Heart left ventricle (tissue), 16 donors: ENCODE data around the gene SERPINB6. TPM values are rescaled to one million over a fixed set of nuclear protein-coding genes. Genes with fewer than 3 reads are reported as not detected.
"Not testable (repeated sequence)": the region's sequence is repeated elsewhere in the genome, so short reads cannot be mapped to it uniquely, and the experiment has no call there.

Experiments used
- ATAC-seq, 4 donors: fragments of 200-7000 bp; cut with Tn5 transposase; one replicate each; pipeline ENCODE4 v1.9.1; 2020 to 2022; ENCODE audit warnings: moderate library complexity in 4 of 4, mild to moderate bottlenecking in 3 of 4, moderate number of reproducible peaks in 1 of 4
- DNase-seq, 5 donors: peaks; one replicate each; pipeline ENCODE4 v3.0.0-alpha.2; 2020
- H3K27ac ChIP-seq, 12 donors: fragments of 200-600 bp; sonication (generic) in 4 of 12; one replicate each; pipeline versions ENCODE4 v1.5.0 to v1.8.0; 2016 to 2022; ENCODE audit warnings: mild to moderate bottlenecking in 2 of 12
- H3K27me3 ChIP-seq, 9 donors: fragments of 200-600 bp; sonication (generic) in 2 of 9; one replicate each; pipeline versions ENCODE4 v1.5.1 to v1.8.0; 2016 to 2022; ENCODE audit warnings: mild to moderate bottlenecking in 3 of 9
- H3K36me3 ChIP-seq, 9 donors: fragments of 200-600 bp; sonication (generic) in 2 of 9; one replicate each; pipeline versions ENCODE4 v1.5.0 to v1.8.0; 2018 to 2022; ENCODE audit warnings: mild to moderate bottlenecking in 2 of 9
- H3K4me1 ChIP-seq, 12 donors: fragments of 200-600 bp; sonication (generic) in 4 of 12; one replicate each; pipeline versions ENCODE4 v1.5.0 to v1.8.0; 2016 to 2022; ENCODE audit warnings: mild to moderate bottlenecking in 3 of 12
- H3K4me3 ChIP-seq, 12 donors: fragments of 200-600 bp; sonication (generic) in 4 of 12; one replicate each; pipeline versions ENCODE4 v1.5.0 to v1.8.0; 2017 to 2022; ENCODE audit warnings: mild to moderate bottlenecking in 9 of 12, moderate library complexity in 4 of 12
- H3K9me3 ChIP-seq, 12 donors: fragments of 200-600 bp; sonication (generic) in 4 of 12; one replicate each; pipeline versions ENCODE4 v1.5.0 to v1.8.0; 2016 to 2022; ENCODE audit warnings: mild to moderate bottlenecking in 1 of 12
- CTCF ChIP-seq, 12 donors: fragments of 200-600 bp; sonication (generic) in 4 of 12; IDR thresholded peaks; one replicate each; pipeline versions ENCODE4 v1.5.0 to v1.8.0; 2018 to 2022; ENCODE audit warnings: antibody characterized with exemption in 12 of 12, mild to moderate bottlenecking in 5 of 12
- POLR2A ChIP-seq, 2 donors: fragments of 450-650 bp; IDR thresholded peaks; one replicate each; pipeline ENCODE4 v1.6.1; 2017; ENCODE audit warnings: antibody characterized with exemption in 2 of 2, mild to moderate bottlenecking in 2 of 2, moderate library complexity in 2 of 2
- WGBS, 4 donors: extraction: QIAGEN DNeasy Blood & Tissue Kit in 2 of 4; methylation state at CpG; one replicate each; pipeline versions ENCODE4 v1.1.5 to v1.1.7; 2013 to 2018; 5-methylcytosine and 5-hydroxymethylcytosine counted together
- intact Hi-C, 10 donors: fragments of 100-400 bp; cut with DNase I; formaldehyde crosslinking; loops; one replicate each; pipeline versions ENCODE4 v1.11.1 to v1.14.2; 2022
- polyA plus RNA-seq, 2 donors: library from polyadenylated mRNA; stranded (reverse); fragments of 200-250 nt; gene quantifications; one replicate each; pipeline ENCODE4 v1.2.3, GENCODE V29; 2013
- total RNA-seq, 9 donors: library from RNA; depleted of rRNA in 2 of 9; stranded (reverse); fragments of >200 nt in 2 of 9; fragmentation: NEBNext Ultra II Directional in 3 of 9; extraction: Animal tissue kit (Norgen Biotek cat#: 25700) in 3 of 9; gene quantifications; one replicate each; pipeline versions ENCODE4 v1.1.0 to v1.2.4, GENCODE V29; 2016 to 2023
- donor health status: ischemic (EF 13 %, LVEDD 7.1; RV severe dilation, severe dysfunction).
- donor health status: healthy with polysubstance abuse.
- donor health status: DM: no; HTN: yes; CAD: no.
- donor health status: DM: no; HTN: no; CAD: no.
- donor health status: ischemic (EF 25% LVEDD 6.9; RV normal size, moderate dysfunction).
- donor health status: ischemic (EF 25% LVEDD 5.7; RV mildly dilated, moderate dysfunction).
- donor health status: healthy.
- donor health status: DM: yes; HTN: yes; CAD: no.
- donor health status: ischemic (EF 35%, LVEDD 5.7; RV mildly dilated, moderate dysfunction).
- donor health status: nonischemic (EF 11% LVEDD 7.7; RV severe dilation, severe dysfunction).
- donor health status: DM: yes; HTN: yes; CAD: no.
- donor health status: PGD.
- donor health status: ischemic (EF 29% LVEDD 5.4; RV normal size, mild dysfunction).
- donor health status: nonischemic (EF 23%, LVEDD 6.1; RV moderate dilation, normal function).

The SERPINB6 gene
- total and polyA plus RNA-seq, 11 donors = 146 to 246 (median 186) TPM

GRCh38 chr6:3005077-3005476 is 33.7 kb upstream of the SERPINB6 start:
- Histone ChIP-seq H3K27me3 (no peaks in the 10 kb centered on the region), H3K9me3 (peaks cover 0 to 3% (median 0%) of the 10 kb centered on the region in 12 donors), H3K36me3 (peaks cover 0 to 66% (median 58%) of the 10 kb centered on the region in 9 donors), H3K4me1 (peaks cover 0 to 29% (median 14%) of the 10 kb centered on the region in 12 donors), H3K27ac (no peak overlapping the region), H3K4me3 (no peak overlapping the region)
- 94 to 96% (median 96%) methylated on average over 9 of the region's 9 CpGs for WGBS, 4 donors
- DNase-seq (no peak), ATAC-seq (no peak)
- intact Hi-C loops = no loop called here
- TF ChIP-seq POLR2A (IDR thresholded peaks at IDR 0.05) (no peak), CTCF (IDR thresholded peaks at IDR 0.05) (no peak)

- intact Hi-C loops, DNase-seq, H3K27ac ChIP-seq, ATAC-seq, H3K27me3 ChIP-seq, H3K9me3 ChIP-seq, H3K4me3 ChIP-seq: not testable (repeated sequence)
- 67 to 87% (median 74%) methylated on average over 2 to 4 of the region's 5 CpGs for WGBS, 4 donors
- H3K36me3 ChIP-seq = peaks cover 0 to 47% (median 40%) of the 10 kb centered on the region in 9 donors
- H3K4me1 ChIP-seq = peaks cover 0 to 41% (median 23%) of the 10 kb centered on the region in 12 donors
These were observed 31.9 kb upstream of the SERPINB6 start for GRCh38 chr6:3003226-3003625.

GRCh38 chr6:3001773-3002293 is 30.5 kb upstream of the SERPINB6 start:
- DNase-seq (no peak), ATAC-seq (peak in 1 of 4 donors; percentile 2)
- Histone ChIP-seq H3K4me3 (no peak overlapping the region), H3K4me1 (peaks cover 0 to 41% (median 23%) of the 10 kb centered on the region in 12 donors), H3K27me3 (no peaks in the 10 kb centered on the region), H3K9me3 (no peaks in the 10 kb centered on the region), H3K36me3 (peaks cover 0 to 33% (median 27%) of the 10 kb centered on the region in 9 donors), H3K27ac (peak overlapping the region in 6 of 12 donors; percentile 2 to 90 (median 34))
- intact Hi-C loops = loop anchor here in 1 of 10 donors (1.0 kb wide), 1 partner anchor 21 kb away; no protein-coding TSS in a partner anchor
- TF ChIP-seq CTCF (IDR thresholded peaks at IDR 0.05) (peak; percentile 27 to 63 (median 48)), POLR2A (IDR thresholded peaks at IDR 0.05) (no peak)
- WGBS, 4 donors = 46 to 56% (median 47%) methylated on average over 2 of the region's 2 CpGs

GRCh38 chr6:3001146-3001772 is 29.9 kb upstream of the SERPINB6 start:
- WGBS, 4 donors = 92 to 94% (median 93%) methylated on average over 11 of the region's 11 CpGs
- H3K36me3 ChIP-seq = peaks cover 0 to 27% (median 22%) of the 10 kb centered on the region in 9 donors
- intact Hi-C loops = no loop called here
- H3K9me3 ChIP-seq = no peaks in the 10 kb centered on the region
- no peaks in the 10 kb centered on the region for H3K27me3 ChIP-seq
- DNase-seq (no peak), ATAC-seq (no peak)
- peak overlapping the region in 1 of 12 donors; percentile 91 for H3K4me3 ChIP-seq
- H3K27ac ChIP-seq = peak overlapping the region in 7 of 12 donors; percentile 1 to 90 (median 34)
- TF ChIP-seq POLR2A (IDR thresholded peaks at IDR 0.05) (no peak), CTCF (IDR thresholded peaks at IDR 0.05) (no peak)
- peaks cover 0 to 41% (median 23%) of the 10 kb centered on the region in 12 donors for H3K4me1 ChIP-seq
